G401.6 (cell line): ENCODE data around the gene FBLN2.
"Not testable (repeated sequence)": the region's sequence is repeated elsewhere in the genome, so short reads cannot be mapped to it uniquely, and the experiment has no call there.

Experiments
- FAIRE-seq: peaks from 2 replicates; lab custom pipeline; 2012; peaks lifted over from hg19 to GRCh38; lab: Jason Lieb, UNC

FBLN2 gene

DNA sequence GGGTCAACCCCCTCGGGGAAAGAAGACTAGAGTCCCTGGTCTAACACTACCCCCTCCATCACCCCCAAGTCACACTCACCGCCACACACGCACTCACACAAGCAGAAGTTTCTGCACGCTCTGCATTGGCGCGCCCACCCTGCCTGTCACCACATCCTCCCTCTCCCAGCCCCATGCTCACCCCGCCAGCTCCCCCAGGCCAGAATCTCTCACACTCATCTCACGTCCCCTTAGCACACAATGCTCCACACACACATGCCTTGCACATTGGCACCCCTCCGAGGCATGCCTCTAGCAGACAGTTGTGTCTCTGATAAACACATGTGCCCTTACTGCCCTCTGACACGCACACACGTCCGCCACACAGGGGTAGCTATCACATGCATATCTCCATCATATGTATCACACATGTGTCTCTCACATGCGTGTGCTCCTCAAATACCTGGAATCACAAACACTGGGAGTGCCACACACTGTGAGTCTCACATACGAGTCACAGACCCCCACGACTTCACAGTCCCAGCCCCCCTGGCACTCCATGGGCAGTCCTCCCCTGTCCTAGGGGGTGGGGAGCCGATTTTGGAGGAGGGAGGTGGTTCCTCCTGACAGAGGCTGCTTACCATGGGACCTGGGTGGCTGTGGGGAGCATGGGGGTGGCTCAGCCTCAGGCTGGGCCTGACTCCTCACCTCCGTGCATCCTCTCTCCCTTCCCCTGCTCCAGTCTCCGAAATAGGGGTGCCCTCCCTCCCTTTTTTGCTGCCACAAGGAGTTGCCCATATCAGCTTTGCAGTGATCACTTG lies 898 bp downstream of the FBLN2 start:
- FAIRE-seq = no peak

DNA sequence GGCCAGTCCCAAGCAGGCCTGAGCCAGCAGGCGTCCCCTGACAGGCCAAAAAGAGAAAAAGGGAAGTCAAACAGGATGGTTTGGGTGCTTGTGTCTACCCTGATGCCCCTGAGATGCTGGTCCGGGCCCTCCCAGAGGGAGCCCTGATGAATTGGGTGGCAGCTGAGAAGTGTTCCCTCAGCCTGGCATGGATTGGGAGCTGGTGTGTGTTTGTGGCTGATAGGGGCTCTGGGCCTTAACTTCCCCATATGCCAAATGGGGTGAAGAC lies 1.4 kb downstream of the FBLN2 start:
- no peak for FAIRE-seq

DNA sequence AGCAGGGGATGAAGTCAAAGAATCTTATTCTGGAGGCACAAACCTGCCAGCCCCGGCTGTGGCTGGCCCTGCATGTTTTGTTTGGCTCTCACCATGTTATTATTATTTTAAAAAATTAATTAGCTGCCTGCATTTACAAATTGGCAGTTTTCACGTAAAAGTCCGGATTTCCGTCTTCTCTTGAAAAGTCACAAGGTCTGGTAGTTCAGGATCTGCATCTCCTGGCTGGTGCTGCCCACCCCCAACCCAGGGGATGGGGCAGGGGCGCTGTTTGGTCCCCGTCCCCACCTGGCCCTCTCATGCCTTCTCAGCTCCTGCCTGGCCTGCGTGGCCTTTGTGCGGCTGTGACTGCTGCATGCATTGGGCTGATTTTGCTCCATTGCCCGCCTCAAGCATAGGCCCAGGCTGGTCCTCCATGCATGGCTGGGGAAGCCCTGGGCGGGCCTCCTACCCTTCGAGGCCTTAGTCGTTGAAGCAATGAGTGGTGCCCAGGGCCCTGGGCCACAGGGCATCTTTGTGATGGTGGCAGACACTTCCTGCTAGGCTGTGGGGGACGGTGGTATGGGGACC lies 2.0 kb downstream of the FBLN2 start:
- no peak for FAIRE-seq

DNA sequence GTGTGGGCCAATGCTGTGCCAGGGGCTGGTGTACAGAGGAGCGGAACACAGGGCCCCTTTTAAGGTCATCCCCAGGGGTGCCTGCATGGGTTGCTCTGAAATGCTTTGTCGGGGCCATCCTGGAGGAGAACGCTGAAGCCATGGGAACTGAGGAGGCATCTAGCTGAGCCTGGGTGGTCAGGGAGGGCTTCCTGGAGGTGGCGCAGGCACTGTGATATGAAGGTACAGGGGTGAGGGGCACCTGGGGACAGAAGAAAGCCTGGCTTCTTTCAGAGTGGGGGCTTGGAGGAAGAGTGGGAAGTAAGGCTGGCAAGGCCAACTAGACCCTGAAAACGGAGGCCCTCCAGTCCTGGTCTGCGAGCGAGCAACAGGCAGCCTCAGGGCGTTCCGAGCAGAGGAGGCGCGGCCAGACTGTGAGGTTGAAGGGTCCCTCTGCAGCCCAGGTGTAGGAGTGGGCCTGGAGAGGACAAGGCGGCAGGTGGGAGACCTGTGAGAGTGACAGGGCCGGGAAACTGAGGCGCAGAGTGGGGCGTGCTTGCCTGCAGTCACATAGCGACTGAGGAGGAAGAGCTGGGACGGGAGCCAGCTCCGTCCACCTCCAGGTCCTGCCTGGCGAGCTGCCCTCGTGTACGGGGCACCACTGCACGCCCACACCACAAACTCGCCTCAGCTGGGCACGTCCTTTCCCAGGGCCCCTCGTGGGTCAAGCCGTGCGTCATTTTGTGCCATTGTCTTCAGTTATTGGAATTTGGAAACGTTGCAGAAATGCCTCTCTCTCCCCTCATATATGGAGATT lies 4.1 kb downstream of the FBLN2 start:
- FAIRE-seq = no peak

DNA sequence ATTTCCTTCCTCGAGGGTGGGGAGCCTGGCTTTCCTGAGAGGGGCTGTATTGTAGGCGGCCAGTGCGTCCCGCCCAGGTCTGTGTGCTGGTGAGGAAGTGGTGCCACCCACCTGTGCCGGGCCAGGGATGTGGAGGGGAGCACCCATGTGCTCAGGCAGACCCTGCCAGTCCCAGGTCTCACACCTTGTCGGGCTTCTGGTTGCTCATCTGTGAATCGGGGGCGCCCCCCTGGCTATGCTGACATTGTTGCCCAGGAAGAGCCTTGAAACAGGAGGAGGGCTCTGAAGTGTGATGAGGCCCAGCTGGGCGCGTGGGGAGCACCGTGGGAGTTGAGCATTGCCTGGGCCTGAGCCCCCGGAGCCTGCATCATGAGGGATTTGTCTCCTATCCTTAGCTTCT lies 4.8 kb downstream of the FBLN2 start:
- no peak for FAIRE-seq

DNA sequence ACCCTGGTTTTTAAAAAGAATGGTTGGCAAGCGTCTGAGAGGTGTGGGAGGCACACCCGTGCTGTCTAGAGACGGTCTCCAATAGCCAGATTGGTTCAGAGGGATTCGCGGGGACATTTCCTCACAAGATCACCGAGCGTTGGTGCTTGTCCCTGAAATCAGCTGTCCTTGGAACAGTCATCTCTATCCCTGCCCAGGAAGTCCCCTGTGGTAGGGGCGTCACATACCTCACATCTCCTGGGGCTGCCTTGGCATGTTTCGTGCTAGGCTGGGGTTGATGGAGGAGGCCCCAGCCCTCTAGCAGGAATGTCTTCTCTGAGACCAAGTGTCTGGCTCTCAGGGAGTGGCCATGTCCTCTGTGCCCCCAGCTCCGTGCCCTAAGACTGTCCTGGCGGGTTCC lies 6.8 kb downstream of the FBLN2 start:
- no peak for FAIRE-seq

DNA sequence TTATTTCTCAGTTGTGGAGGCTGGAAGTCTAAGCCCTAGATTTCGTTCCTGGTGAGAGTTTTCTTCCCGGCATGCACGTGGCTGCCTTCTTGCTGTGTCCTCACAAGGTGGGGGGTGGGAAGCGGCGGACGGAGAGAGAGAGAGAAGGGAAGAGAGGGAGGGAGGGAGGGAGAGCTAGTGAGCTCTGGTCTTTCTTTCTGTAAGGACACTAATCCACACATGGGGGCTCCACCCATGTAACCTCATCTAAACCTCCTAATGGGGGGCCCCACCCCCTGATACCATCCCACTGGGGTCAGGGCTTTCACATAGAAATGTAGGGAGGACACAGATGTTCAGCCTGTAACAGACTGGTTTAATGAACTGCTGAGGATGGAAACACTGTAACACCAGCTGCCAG lies 7.3 kb downstream of the FBLN2 start:
- no peak for FAIRE-seq

DNA sequence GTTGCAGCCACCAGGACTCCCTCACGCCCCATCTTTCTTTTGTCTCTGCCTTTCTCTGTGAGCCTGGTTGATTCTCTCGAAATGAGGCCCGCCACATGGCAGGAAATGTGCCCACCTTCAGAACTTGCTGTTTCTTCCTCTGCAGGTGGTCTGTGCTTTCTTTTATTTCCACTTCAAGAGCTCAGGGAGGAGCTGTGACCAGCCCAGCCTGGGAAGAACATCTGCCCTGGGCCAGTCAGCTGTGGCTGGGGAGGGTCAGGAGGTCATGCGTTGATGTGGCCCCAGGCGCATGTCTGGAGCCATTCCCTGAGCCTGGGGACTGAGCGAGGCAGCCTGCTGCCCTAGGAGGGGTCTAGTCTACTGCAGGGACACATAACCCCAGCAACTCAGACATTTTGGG lies 8.0 kb downstream of the FBLN2 start:
- FAIRE-seq = no peak

DNA sequence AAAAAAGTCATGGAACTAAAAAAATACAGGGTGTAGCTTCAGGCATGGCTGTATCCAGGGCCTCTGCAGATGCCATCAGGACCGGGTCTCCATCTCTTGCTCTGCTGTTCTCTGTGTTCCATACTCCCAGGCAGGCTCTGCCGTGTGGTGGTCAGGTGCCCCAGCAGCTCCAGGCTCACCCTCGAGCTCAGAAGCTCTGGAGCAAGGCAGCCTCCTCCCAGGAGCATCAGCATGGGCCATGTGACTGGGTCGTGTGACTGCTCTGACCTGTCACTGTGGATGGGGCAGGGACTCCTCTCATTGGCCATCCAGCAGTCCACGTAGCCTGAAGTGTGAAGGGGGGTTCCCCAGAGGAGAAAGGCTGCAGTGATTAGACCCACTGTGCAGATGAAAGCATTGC lies 8.5 kb downstream of the FBLN2 start:
- FAIRE-seq = no peak

DNA sequence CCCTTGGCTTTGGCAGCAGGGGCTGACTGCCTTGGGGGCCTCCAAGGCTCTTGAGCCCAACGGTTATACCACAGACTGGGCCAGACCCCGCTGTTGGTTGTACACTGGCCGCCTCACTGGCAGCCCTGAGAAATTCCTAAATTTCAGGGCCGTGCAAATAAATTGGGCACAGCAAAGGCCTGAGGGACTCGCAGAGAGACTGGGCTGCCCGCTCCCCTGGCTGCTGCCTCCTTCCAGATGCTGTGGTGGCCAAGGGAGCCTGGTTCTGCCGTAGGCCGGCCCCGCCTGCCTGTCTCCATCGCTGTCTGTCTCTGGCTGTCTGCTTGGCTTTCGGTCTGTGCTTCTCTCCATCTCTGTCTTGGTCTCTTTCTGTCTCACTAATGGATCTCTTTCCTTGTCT lies 9.0 kb downstream of the FBLN2 start:
- no peak for FAIRE-seq

DNA sequence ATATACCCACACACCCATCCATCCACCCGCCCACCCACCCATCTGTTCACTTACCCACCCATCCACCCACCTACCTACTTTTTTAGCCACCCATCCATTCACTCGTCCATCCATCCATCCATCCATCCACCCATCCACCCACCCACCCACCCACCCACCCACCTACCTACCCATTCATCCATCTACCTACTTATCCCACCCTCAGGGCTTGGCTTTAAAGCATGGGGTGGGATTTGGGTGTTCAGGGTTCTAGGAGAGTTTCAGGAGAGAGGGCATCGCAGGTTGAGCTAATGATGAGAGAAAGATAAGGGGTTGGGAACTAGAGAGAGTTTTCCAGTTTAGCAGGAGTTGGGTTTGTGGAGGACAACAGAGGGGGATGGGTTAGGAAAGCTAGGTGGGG lies 9.7 kb downstream of the FBLN2 start:
- no peak for FAIRE-seq

DNA sequence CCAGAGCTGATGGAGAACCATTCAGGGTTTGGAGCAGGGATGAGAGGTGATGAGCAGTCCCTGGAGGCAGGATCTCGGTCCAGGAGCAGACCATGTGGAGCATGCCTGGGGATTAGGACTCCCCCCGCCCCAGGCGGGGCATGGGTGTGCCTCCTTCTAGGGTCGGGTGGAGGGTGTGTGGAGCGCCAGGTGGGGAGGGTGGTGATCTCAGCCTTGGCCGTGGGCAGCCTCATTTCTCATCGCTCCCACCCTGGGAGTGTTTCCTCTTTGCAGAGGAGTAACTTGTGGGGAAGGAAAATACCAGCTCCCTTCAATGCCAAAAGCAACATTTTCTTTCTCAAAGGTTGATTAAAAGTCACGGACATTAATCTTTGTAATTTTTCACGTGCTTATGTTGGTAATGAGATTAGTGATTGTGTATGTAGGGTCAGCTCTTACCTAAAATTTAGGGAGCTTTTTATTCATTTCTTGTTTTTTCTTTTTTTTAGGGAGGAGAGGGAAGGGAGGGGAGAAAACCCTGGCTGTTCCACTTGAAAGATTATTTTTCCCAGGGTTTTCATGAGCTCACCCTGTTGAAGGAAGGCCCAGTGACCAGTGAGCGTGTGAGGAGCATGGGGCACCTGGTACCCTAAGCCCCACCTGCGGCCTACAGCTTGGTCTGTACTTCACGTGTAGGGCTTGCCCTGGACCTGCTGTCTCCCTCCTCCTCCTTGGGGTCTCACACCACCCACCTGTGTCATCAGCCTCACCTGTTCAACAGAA lies 11.0 kb downstream of the FBLN2 start:
- no peak for FAIRE-seq

DNA sequence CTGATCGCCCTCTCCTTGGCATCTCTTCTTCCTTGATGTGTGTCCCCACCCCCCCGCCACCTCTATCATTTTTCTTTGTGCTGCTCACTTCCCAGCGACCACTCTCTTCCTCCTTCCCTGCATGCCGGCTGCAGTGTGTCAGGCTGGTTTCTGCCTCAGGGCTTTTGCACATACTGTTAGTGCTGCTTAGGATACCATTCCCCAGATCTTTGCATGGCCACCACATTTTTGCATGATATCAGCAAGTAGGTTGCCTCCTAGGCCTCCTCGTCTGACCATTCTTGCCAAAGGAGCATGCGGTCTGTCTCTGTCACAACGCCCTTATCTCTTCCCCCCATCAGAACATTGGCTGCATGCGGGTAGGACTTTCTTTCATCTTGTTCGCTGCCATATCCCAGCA lies 12.5 kb downstream of the FBLN2 start:
- no peak for FAIRE-seq

DNA sequence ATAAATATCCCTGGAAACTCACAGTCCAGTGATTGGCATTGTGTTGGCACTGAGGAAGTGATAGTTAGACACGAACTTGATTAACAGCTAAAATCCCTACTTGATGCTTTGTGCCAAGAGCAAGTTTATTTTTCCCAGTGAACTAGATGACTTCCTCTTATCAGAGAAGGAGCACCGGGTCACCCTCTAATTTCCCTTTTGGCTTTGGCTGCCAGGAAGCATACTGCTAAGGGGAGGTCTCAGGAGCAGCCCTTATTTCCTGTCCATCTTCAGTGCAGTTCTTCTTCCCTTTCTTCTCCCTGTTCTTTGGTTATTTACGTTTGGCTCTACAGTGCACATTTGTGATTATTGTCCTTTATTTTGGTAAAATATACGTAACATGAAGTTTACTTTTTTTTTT lies 13.0 kb downstream of the FBLN2 start:
- no peak for FAIRE-seq

DNA sequence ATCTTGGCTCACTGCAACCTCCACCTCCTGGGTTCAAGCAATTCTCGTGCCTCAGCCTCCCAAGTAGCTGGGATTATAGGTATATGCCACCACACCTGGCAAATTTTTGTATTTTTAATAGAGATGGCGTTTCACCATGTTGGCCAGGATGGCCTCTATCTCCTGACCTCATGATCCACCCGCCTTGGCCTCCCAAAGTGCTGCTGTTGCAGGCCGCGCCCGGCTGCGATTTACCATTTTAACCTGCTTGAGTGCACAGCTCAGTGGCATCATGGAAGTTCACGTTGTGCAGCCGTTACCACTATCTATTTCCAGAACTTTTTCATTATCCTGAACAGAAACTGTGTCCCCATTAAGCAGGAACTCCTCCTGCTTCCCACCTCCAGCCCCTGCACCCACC lies 13.5 kb downstream of the FBLN2 start:
- not testable (repeated sequence) for FAIRE-seq

DNA sequence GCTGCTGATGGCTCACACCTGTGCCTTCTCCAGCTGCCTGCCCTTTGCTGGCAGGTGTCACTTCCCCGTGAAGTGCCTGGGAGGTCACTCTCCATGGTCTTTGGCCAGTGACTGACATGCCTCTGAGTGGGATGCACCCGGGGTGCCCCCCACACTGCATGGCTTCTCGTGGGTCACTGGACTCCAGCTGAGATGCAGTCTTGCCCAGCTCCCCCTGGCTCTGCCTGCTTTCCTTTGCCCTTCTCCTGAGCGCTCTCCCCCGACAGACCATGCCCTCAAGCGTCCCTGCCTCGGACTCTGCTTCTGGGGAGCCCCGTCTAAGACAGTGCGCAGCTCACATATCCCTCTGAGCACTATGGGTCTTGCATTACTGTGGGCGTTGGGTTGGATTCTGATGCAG lies 14.4 kb downstream of the FBLN2 start:
- no peak for FAIRE-seq

DNA sequence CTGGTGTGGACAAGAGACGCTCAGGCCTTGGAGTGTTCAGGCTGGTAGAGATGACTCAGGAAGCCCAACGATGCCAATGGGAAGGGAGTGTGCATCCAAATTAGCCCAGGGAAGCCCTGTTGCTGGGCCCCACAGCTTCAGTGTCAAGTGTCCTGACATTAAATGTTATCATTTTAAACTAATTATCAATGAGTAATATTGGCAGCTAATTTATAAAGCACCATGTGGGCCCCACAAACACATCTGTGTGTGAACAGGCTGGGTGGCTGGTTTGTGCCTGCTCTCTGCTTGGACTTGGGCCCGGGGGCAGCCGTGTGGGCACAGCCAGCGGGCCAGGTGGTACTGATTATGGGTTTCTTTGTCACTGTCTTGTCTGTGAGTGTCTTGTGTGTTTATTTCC lies 15.0 kb downstream of the FBLN2 start:
- FAIRE-seq = no peak

DNA sequence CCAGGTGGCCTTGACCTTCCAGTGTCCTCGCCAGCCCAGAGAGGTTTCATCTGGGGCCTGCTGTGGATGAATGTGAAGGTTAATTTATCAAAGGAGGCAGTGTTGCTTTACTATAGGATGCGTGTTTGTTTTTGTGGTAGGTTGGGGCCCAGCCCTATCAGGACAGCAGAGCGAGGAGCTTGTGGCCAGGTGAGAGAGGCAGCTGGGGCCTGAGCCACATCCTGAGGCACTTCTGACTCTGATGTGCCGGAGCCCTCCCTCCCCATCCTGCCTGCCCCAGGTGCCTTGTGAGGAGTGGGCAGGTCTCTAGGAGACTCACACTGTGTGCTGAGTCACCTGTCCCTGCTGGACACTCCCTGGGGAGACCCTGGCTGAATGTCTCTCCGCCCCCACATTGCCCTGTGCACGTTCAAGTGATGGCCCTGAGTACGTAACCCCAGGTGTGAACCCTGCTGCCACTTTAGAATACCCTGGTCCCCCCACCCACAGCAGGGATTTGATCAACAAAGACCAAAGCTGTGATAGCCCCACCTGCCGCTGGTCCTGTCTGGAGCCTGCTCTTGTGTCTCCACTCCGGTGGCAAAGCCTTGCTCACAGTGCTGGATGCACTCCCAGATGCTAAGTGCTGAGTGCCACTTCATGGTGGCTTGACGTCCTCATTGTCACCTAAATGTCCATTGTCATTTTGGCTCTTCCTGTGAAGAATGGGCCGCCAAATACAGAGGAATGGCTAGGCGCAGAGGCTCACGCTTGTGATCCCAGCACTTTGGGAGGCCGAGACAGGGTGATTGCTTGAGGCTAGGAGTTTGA lies 16.0 kb downstream of the FBLN2 start:
- no peak for FAIRE-seq

DNA sequence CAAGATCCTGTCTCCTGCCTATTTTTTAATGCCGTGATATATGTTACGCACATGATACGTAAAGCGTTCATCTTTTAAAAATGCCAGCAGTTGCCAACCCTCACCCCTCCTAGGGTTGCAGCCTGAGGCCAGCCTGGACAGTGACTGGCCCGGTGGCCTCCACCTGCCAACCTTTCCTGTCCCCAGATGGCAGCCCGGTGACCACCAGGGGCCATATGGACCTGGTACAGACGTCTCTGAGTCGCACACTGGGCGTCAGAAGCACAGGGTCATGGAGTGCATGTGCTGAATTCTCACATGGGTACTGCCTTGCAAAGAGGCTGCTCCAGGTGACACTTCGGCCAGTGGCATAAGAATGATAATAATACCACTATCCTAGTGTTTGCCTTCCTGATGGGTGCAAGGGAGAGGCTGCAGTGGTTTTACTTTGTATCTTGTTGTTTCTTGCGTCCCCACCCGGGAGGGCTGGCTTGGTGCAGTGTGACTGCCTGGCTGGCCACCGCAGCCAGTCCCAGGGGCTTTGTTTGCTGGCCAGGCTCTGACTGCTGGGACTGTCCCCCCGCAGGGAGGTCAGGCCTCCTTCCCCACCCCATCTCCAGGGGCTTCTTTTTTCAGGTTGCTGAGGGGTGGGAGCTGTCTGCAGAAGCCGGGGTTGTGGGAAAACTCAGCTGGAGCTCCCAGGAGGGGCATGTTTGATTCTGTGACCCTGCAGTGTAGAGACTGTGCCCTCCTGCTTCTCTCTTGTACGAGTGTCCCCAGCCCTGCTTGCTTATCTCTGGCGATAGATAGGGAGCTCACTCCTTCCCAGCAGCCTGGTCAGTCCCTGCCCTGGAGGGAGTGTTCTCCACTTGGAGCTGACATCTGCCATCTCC lies 16.9 kb downstream of the FBLN2 start:
- FAIRE-seq = no peak

DNA sequence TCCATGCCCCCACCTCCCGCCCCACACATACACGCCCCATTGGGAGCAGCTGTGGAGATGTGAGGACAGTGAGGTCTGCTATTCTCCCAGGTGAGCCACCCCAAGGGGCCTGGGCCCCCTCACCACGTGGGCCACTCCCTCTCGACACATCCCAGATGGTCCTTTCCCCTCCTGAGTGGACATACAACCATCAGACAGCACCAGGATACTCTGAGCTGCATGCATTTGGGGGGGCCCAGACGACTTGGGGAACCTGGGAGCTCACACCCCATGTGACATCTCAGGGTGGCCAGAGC lies 17.5 kb downstream of the FBLN2 start:
- FAIRE-seq = no peak

DNA sequence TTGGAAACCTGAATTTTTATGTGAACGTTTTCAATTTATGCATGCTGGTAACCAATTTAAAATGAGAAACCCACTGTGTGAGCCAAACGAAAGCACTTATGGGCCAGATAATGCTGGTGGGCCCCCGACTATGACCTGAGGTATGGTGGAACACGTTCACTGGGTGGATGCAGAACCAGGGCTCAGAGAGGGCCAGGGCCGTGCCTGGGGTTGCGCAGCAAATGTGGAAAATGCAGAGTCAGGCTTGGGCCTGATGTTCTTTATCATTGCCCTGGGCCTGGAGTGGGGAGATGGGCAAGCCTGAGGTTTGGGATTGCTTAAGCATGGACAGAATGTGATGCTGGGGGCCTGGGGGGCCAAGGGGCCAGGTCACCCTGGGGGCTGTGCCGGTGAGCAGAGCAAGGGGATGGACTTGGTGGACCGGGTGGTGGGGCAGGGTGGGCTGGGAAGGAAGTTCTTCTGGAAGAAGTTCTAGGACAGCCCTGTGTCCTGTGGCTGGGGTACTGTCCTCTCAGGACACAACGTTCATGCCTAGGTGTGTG lies 17.9 kb downstream of the FBLN2 start:
- no peak for FAIRE-seq
